Measurements from ENCODE around the gene PSMD8. TPM values are rescaled to one million over a fixed set of nuclear protein-coding genes. Genes with fewer than 3 reads are reported as not detected.

The PSMD8 gene
- total and polyA plus RNA-seq, 2 of the 8 experiments (the other 6 are each of a cell fraction or from before 2014, with no cell fraction given), result 170 to 486 TPM

- H2BK20ac ChIP-seq (ENCODE audit: low read length), result no peak overlapping the region
- peaks cover 4 to 25% (median 19%) of the 10 kb centered on the region in 4 experiments for H3K27me3 ChIP-seq (replicated peaks in 1 of 4; ENCODE audit: control insufficient read depth in 3 of 4, extremely low read depth in 1 of 4, insufficient read depth in 3 of 4, low read length in 3 of 4)
- H4K5ac ChIP-seq (ENCODE audit: insufficient read length, low read depth, low read length), result peak overlapping the region; percentile 92
- H3K79me1 ChIP-seq (ENCODE audit: low read depth, low read length), result no peaks in the 10 kb centered on the region
- H3K4me2 ChIP-seq (ENCODE audit: insufficient read depth in 1 of 2, low read depth in 2 of 2, low read length in 2 of 2), result peak overlapping the region; percentile 71 to 76
- DNase-seq (ENCODE audit: low read depth in 1 of 2, low spot score in 2 of 2) (peak; percentile 71 to 99), FAIRE-seq (peak; percentile 39)
- H3K23ac ChIP-seq (ENCODE audit: insufficient read length), result no peak overlapping the region
- peak overlapping the region; percentile 29; the same call in 1 of the 2 replicates for H2BK12ac ChIP-seq (ENCODE audit: low read depth, low read length)
- H4K20me1 ChIP-seq (replicated peaks in 1 of 2; ENCODE audit: control insufficient read depth in 1 of 2, insufficient read depth in 2 of 2, low read length in 2 of 2), result peaks cover 0 to 2% of the 10 kb centered on the region in 2 experiments
- WGBS, 2 experiments (ENCODE audit: extremely low coverage in 1 of 2, insufficient coverage in 1 of 2, insufficient read length in 1 of 2, insufficient replicate concordance in 2 of 2, low coverage in 1 of 2, low lambda C conversion rate in 2 of 2, missing lambda C conversion rate in 1 of 2), result 4% methylated on average over 63 of the region's 68 CpGs; no CpG with 5 or more reads in 1 of the 2 experiments
- H3K27ac ChIP-seq (ENCODE audit: low read depth, low read length), result no peak overlapping the region; the same call in 1 of the 2 replicates
- no peaks in the 10 kb centered on the region for H3K79me2 ChIP-seq (ENCODE audit: control insufficient read depth in 1 of 2, insufficient read depth in 2 of 2, low read length in 2 of 2)
- H3K23me2 ChIP-seq (ENCODE audit: low read depth, low read length), result peaks cover 8% of the 10 kb centered on the region; the same call in 1 of the 2 replicates
- peak overlapping the region; percentile 46 for H3K56ac ChIP-seq (replicated peaks; ENCODE audit: insufficient read length, low read depth, low read length)
- H2BK5ac ChIP-seq (ENCODE audit: low read depth, low read length), result peak overlapping the region; percentile 89
- ChIA-PET CTCF (ENCODE audit: partially characterized antibody) (interaction anchor here (0.6 to 2.4 kb wide), 6 partner anchors 11 to 126 kb away, joined by 3 to 14 read pairs (median 4); partner anchors contain the start of gene C19orf33), POLR2A (ENCODE audit: partially characterized antibody) (interaction anchor here (0.7 to 2.8 kb wide), 8 partner anchors 10 to 58 kb away, joined by 3 to 9 read pairs (median 4); partner anchors contain the start of genes C19orf33 and PSMD8)
- H3K14ac ChIP-seq (ENCODE audit: insufficient read length), result no peak overlapping the region
- H2AFZ ChIP-seq (ENCODE audit: low read length), result no peak overlapping the region
- H3K4me3 ChIP-seq (ENCODE audit: extremely low read depth in 1 of 4, insufficient read depth in 2 of 4, low read depth in 3 of 4, low read length in 4 of 4), result peak overlapping the region; percentile 56 to 70 (median 60)
- H3K9me3 ChIP-seq (ENCODE audit: insufficient read depth in 2 of 2, low read depth in 1 of 2, low read length in 1 of 2), result peaks cover 3 to 9% of the 10 kb centered on the region in 2 experiments; a peak in 2 of 4 replicates
- H3K18ac ChIP-seq (ENCODE audit: extremely low read depth, low read length), result peak overlapping the region; percentile 95; the same call in 1 of the 2 replicates
- no peak overlapping the region for H3K4ac ChIP-seq (replicated peaks; ENCODE audit: insufficient read length, low read depth, low read length)
- no peaks in the 10 kb centered on the region for H3K36me3 ChIP-seq (ENCODE audit: control insufficient read depth in 2 of 4, insufficient read depth in 4 of 4, low read length in 3 of 4)
- peaks cover 0 to 5% (median 2%) of the 10 kb centered on the region in 4 experiments; a peak in 3 of 7 replicates for H3K4me1 ChIP-seq (replicated peaks in 1 of 4; ENCODE audit: control insufficient read depth in 3 of 4, insufficient read depth in 4 of 4, low read length in 3 of 4)
- H4K8ac ChIP-seq (ENCODE audit: extremely low read depth, insufficient read depth, low read length), result peak overlapping the region; percentile 85
- H2BK120ac ChIP-seq (replicated peaks; ENCODE audit: low read depth, low read length), result peak overlapping the region; percentile 79
- H3K9ac ChIP-seq (replicated peaks in 1 of 4; ENCODE audit: extremely low read depth in 1 of 4, low read depth in 3 of 4, low read length in 3 of 4), result peak overlapping the region in 3 of 4 experiments; percentile 26 to 42 (median 33); a peak in 3 of 7 replicates
- no peak overlapping the region for H2AK5ac ChIP-seq (ENCODE audit: low read depth, low read length)
- H2BK15ac ChIP-seq (ENCODE audit: low read length), result no peak overlapping the region
- no peak overlapping the region for H4K91ac ChIP-seq (replicated peaks; ENCODE audit: insufficient read length, low read length)
- no peak for TF ChIP-seq CBX5 (IDR thresholded peaks at IDR 0.05; ENCODE audit: low read depth, low read length)
- peak; percentile 60; the same call in 1 of the 2 replicates for TF ChIP-seq POLR2AphosphoS5 (IDR thresholded peaks at IDR 0.05; ENCODE audit: low read depth, low read length)
- TF ChIP-seq BCL11A (IDR thresholded peaks at IDR 0.05; ENCODE audit: low read depth in 2 of 2, low read length in 2 of 2), result no peak
- TF ChIP-seq CHD1 (IDR thresholded peaks at IDR 0.05; ENCODE audit: low read depth, low read length), result no peak
- no peak for TF ChIP-seq EZH2 (IDR thresholded peaks at IDR 0.05; ENCODE audit: low read depth, low read length, severe bottlenecking)
- TF ChIP-seq EGR1 (IDR thresholded peaks at IDR 0.05; ENCODE audit: borderline replicate concordance, low read depth, low read length), result peak; percentile 79; the same call in 1 of the 2 replicates
- TF ChIP-seq SIX5 (IDR thresholded peaks at IDR 0.05; ENCODE audit: low read depth, low read length), result no peak
- no peak for TF ChIP-seq KDM1A (IDR thresholded peaks at IDR 0.05; ENCODE audit: borderline replicate concordance, low read length)
Measured at GRCh38 chr19:38362076-38362945, 12.1 kb upstream of the PSMD8 start.

Data from H1 (cell line).